Measurements from ENCODE around the gene GMDS. TPM values are rescaled to one million over a fixed set of nuclear protein-coding genes. Genes with fewer than 3 reads are reported as not detected.
A peak's percentile ranks its signal among the peaks of the same experiment; 100 is the strongest.

GMDS gene
- total RNA-seq, 2 experiments from 2014 or later, result 31.1 to 35.9 TPM

DNA sequence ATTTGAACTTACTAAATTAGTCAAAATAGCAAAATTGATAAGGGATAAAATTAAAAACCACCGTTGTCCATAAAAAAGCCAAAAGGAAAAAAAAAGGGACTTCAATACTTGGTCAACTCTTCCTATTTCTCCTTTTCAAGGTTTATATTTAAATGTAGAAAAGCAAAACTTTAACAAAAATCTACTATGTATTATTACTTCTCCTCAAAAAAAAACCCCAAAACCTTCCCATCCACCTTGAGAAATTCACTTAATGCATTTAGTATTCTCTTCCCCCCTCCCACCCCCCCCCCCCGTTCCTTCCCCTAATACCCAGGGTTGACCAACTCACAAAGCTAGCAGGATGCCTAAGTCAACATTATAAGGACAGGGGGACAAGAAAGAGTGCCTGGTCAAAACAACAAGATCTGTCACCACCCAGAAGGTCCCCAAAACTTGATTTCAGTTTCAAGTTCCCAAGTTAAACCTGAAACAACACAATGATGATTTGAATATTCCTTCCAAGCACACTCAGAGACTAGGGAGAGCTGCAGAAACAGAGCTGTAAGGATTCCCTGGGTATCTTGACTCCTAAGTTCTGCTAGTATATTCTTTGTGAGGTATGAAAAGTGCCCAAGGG, 14.6 kb downstream of the GMDS start:
- Mint-ChIP-seq H3K9me3 (no peaks in the 10 kb centered on the region), H3K27me3 (no peaks in the 10 kb centered on the region), H3K27ac (no peak overlapping the region), H3K36me3 (ENCODE audit: low read depth) (peaks cover 3% of the 10 kb centered on the region), H3K4me1 (peaks cover 28% of the 10 kb centered on the region), H3K4me3 (no peak overlapping the region)
- POLR2A ChIA-PET, result no interaction called here
- no peak for DNase-seq
- CTCF ChIA-PET, result interaction anchor here (1.1 kb wide), 2 partner anchors 8 to 21 kb away, joined by 3 to 5 read pairs; no protein-coding TSS in a partner anchor

DNA sequence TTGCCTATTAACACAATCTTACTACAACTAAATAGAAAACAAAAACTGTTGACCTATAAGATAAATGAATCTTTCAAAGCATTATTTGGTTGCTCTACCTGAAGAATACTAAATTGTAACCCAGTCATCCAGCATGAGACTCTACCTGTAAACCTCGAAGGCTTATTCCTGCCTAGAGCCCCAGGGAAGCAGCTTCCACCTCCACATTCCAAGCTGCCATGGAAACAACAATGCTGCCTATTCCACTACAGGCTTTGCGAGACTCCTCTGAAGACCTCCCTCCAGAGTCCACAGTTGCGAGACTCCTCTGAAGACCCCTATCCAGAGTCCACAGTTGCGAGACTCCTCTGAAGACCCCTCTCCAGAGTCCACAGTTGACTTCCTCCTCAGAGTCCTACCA, 15.7 kb downstream of the GMDS start:
- peaks cover 3% of the 10 kb centered on the region for H3K36me3 Mint-ChIP-seq (ENCODE audit: low read depth)
- H3K27ac Mint-ChIP-seq, result no peak overlapping the region
- no peak overlapping the region for H3K4me3 Mint-ChIP-seq
- H3K27me3 Mint-ChIP-seq, result no peaks in the 10 kb centered on the region
- ChIA-PET CTCF (no interaction called here), POLR2A (no interaction called here)
- peaks cover 28% of the 10 kb centered on the region for H3K4me1 Mint-ChIP-seq
- no peak for DNase-seq
- H3K9me3 Mint-ChIP-seq, result no peaks in the 10 kb centered on the region

DNA sequence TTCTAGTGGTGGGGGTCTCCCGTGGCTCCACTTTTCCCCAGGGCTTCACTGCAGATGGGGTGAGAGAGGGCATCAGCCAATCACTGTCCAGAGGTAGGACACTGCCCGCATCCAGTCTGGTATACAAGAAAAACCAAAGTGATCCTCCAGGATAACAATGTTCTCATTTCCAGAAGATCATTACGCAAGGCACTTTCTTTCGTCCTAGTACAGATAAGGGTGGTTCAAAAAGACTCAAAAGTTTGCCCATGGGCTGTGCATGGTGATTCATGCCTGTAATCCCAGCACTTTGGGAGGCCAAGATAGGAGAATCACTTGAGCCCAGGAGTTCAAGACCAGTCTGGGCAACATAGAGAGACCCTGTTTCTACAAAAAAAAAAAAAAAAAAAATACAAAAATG, 16.4 kb downstream of the GMDS start:
- no peak overlapping the region for H3K4me3 Mint-ChIP-seq
- no peaks in the 10 kb centered on the region for H3K27me3 Mint-ChIP-seq
- POLR2A ChIA-PET, result no interaction called here
- no peak for DNase-seq
- no peak overlapping the region for H3K27ac Mint-ChIP-seq
- peaks cover 3% of the 10 kb centered on the region for H3K36me3 Mint-ChIP-seq (ENCODE audit: low read depth)
- CTCF ChIA-PET, result interaction anchor here (1.2 kb wide), 1 partner anchor 42 kb away, joined by 3 read pairs; no protein-coding TSS in a partner anchor
- no peaks in the 10 kb centered on the region for H3K9me3 Mint-ChIP-seq
- H3K4me1 Mint-ChIP-seq, result peaks cover 28% of the 10 kb centered on the region

DNA sequence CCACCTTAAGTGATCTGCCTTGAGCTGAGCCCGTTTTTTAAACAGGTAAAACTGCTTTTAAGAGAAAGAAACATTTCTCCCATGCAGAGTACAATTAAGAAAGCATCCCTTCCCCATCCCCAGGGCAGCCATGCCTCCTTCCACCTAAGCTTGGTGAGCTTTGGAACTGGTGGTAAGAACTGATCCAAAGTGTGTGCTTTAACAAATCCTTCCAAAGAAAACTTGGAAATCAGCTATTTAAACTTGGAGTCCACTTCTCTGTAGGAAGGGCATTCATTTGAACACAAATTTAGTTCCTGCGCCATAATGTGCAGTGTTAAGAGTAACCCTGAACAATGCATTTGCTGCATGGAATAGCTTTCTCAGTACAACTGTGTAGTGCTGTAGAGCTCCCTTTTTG, 17.0 kb downstream of the GMDS start:
- H3K4me3 Mint-ChIP-seq, result no peak overlapping the region
- H3K36me3 Mint-ChIP-seq (ENCODE audit: low read depth), result peaks cover 3% of the 10 kb centered on the region
- H3K27ac Mint-ChIP-seq, result no peak overlapping the region
- no peak for DNase-seq
- CTCF ChIA-PET, result interaction anchor here (1.1 to 1.2 kb wide), 2 partner anchors 25 to 41 kb away, joined by 3 read pairs; no protein-coding TSS in a partner anchor
- no peaks in the 10 kb centered on the region for H3K27me3 Mint-ChIP-seq
- peaks cover 28% of the 10 kb centered on the region for H3K4me1 Mint-ChIP-seq
- H3K9me3 Mint-ChIP-seq, result no peaks in the 10 kb centered on the region
- POLR2A ChIA-PET, result no interaction called here

DNA sequence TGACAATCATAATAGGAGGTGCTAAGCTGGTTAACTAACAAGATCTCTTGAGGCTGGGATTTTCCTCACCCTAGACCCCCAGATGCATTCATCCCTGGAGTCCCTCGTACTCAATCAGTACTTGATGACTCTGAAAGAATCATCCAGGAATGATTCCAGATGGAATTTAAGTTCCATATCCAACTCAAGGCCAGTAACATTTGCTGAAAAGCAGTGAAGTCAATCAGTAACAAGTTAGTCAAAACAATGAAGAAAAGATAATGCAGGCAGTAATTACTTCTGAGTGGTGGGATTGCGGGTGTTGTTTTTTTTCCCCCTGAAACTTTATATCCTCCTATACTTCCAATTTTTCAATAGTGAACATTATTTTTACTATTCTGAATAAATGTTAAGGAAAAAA, 18.6 kb downstream of the GMDS start:
- Mint-ChIP-seq H3K27ac (no peak overlapping the region), H3K9me3 (no peaks in the 10 kb centered on the region), H3K4me3 (no peak overlapping the region), H3K36me3 (ENCODE audit: low read depth) (no peaks in the 10 kb centered on the region), H3K27me3 (no peaks in the 10 kb centered on the region), H3K4me1 (peaks cover 25% of the 10 kb centered on the region)
- POLR2A ChIA-PET, result no interaction called here
- no peak for DNase-seq
- CTCF ChIA-PET, result no interaction called here

DNA sequence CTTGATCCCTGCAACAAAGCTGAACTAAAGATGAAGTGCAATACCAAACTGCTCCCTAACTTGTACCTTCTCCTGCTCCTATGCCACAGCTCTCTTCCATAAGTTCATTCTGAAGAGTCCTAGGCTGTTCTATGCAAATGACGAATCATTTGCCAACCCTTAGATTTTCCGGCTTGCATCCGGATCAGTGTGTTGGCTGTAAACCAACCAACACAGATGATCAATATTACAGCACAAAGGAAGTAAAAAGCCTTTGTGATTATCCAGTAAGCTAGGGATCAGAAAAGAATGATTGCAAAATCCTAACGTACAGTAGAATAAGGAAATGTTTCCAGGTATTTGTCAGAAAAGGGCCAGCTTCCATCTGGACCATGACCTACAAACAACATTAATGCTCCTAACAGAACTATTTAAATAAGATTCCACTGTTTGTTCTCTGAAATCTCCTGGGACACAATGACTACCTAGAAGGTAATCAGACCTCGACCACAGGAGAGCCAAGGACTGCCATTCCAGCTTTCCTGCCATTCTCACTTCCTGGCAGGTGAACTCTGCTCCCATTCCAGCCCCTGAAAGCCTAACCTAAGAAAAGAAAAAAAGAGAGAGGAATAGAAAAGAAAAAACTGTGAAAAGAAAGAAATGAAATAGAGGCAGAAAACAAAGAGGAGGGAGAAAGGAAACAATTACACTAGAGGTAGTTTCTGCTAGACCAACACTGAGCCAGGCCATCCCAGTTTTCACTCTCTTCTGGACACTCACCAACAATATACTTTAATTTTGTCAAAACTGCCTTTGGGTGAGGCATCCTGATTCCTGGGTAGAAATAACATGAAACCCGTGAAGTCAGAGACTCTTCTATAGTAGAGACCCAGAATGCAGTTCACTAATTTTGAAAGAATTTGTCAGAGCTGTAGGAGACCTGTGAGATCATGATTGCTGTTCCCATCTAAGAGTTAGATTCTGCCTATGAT, 19.7 kb downstream of the GMDS start:
- Mint-ChIP-seq H3K4me1 (peaks cover 21% of the 10 kb centered on the region), H3K4me3 (no peak overlapping the region), H3K27ac (no peak overlapping the region), H3K27me3 (no peaks in the 10 kb centered on the region), H3K9me3 (no peaks in the 10 kb centered on the region), H3K36me3 (ENCODE audit: low read depth) (no peaks in the 10 kb centered on the region)
- ChIA-PET CTCF (interaction anchor here (0.6 to 1.0 kb wide), 3 partner anchors 7 to 1660 kb away, joined by 3 to 4 read pairs (median 3); no protein-coding TSS in a partner anchor), POLR2A (interaction anchor here (0.5 kb wide), 1 partner anchor 98 kb away, joined by 3 read pairs; no protein-coding TSS in a partner anchor)
- DNase-seq, result no peak

DNA sequence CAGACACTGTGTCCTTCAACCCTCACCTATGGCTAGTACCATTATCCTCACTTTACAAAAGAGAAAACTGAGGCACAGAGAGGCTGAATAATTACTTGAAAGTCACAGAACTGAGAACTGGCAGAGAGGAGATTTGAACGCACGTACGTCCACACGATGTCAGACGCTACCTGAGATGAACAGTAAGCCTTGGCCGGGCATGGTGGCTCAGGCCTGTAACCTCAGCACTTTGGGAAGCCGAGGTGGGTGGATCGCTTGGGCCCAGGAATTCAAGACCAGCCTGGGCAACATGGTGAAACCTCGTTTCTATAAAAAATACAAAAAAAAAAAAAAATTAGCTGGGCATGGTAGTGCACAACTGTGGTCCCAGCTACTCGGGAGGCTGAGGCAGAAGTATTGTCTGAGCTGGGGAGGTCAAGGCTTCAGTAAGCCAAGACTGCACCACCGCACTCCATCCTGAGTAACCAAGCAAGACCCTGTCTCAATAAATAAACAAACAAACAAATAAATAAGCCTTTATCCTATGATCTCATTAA, 20.5 kb downstream of the GMDS start:
- H3K36me3 Mint-ChIP-seq (ENCODE audit: low read depth), result no peaks in the 10 kb centered on the region
- ChIA-PET CTCF (interaction anchor here (0.6 to 1.0 kb wide), 3 partner anchors 8 to 1661 kb away, joined by 3 to 4 read pairs (median 3); no protein-coding TSS in a partner anchor), POLR2A (interaction anchor here (0.5 kb wide), 1 partner anchor 97 kb away, joined by 3 read pairs; no protein-coding TSS in a partner anchor)
- no peak for DNase-seq
- H3K9me3 Mint-ChIP-seq, result no peaks in the 10 kb centered on the region
- H3K4me1 Mint-ChIP-seq, result peaks cover 17% of the 10 kb centered on the region
- no peaks in the 10 kb centered on the region for H3K27me3 Mint-ChIP-seq
- H3K27ac Mint-ChIP-seq, result no peak overlapping the region
- no peak overlapping the region for H3K4me3 Mint-ChIP-seq

DNA sequence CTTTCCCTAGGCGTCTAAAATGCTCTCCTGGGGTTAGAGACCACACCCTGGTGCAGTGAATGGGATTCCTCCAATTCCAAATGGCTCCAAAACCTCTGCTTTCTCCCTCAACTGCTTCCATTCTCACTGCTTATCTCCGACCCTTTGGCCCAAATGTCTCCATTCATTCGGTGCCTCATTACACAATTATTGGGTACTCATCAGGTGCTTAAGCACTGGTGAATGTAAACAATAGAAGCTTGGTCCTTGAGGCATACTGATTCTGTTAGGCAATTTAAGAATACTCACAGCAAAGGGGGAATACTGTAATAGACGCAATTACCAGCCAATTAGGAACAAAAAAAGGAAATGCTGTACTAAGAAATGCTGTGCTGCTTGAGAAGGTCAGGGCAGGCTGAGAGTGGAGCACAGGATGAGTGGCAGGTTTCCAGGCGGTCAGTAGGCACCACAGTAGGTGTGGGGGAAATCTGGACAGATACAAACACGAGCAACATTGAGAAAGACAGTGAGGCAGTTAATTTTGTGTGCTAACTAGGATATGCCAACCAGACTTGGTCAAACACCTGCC, 23.0 kb downstream of the GMDS start:
- POLR2A ChIA-PET, result no interaction called here
- peak overlapping the region; percentile 91 for H3K27ac Mint-ChIP-seq
- H3K4me1 Mint-ChIP-seq, result peaks cover 22% of the 10 kb centered on the region
- no peak for DNase-seq
- peak overlapping the region; percentile 81 for H3K4me3 Mint-ChIP-seq
- no peaks in the 10 kb centered on the region for H3K27me3 Mint-ChIP-seq
- no peaks in the 10 kb centered on the region for H3K36me3 Mint-ChIP-seq (ENCODE audit: low read depth)
- CTCF ChIA-PET, result interaction anchor here (1.3 to 1.9 kb wide), 2 partner anchors 9 to 13 kb away, joined by 3 to 6 read pairs; no protein-coding TSS in a partner anchor
- H3K9me3 Mint-ChIP-seq, result no peaks in the 10 kb centered on the region

DNA sequence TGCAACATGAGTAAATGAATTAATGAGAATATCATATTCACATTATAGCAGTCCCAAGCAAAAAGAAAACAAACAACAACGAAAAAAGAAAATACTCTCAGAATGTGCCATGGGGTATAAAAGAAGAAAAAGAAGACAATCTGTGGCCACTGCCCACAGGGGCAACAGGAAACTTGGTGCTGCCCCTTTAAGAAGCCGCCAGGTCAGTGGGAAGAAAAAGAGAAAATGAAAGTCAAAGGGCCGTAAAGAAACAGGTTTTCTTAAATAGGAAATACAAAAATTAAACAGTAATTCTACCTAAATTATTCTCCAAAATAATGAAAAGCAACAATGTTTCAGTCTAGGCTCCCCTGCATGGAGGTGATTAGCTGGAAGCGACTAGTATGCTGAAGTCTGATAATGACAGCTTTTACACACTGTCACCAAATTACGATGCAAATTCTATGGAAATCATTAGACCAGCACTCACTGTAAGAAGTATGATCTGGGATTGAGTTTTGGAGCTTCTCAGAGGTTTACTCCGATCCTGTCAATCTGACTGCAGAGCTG, 23.6 kb downstream of the GMDS start:
- H3K4me3 Mint-ChIP-seq, result peak overlapping the region; percentile 81
- no peaks in the 10 kb centered on the region for H3K9me3 Mint-ChIP-seq
- peak overlapping the region; percentile 91 for H3K27ac Mint-ChIP-seq
- ChIA-PET POLR2A (no interaction called here), CTCF (interaction anchor here (1.3 to 1.9 kb wide), 2 partner anchors 9 to 12 kb away, joined by 3 to 6 read pairs; no protein-coding TSS in a partner anchor)
- H3K36me3 Mint-ChIP-seq (ENCODE audit: low read depth), result no peaks in the 10 kb centered on the region
- no peak for DNase-seq
- no peaks in the 10 kb centered on the region for H3K27me3 Mint-ChIP-seq
- H3K4me1 Mint-ChIP-seq, result peaks cover 22% of the 10 kb centered on the region

DNA sequence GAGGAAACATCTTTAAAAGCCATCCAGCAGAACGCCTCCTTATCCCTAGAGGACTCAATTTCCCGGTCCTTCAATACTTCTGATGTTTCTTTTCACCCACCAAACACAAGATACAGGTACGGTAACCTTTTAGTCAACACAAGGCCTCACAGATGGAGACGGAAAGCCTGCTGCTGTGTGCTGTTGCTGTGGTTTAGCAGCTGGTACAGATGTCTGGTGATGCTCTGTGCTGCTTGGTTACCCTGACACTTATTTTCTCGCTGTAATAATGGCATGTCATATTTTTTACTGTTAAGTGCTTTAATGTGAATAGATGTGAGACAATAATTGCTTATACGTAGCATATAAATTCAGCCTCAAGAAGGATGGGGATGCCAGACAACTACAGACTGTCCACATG, 25.3 kb downstream of the GMDS start:
- Mint-ChIP-seq H3K27ac (no peak overlapping the region), H3K27me3 (no peaks in the 10 kb centered on the region), H3K4me1 (peaks cover 22% of the 10 kb centered on the region), H3K36me3 (ENCODE audit: low read depth) (no peaks in the 10 kb centered on the region), H3K4me3 (no peak overlapping the region), H3K9me3 (no peaks in the 10 kb centered on the region)
- no peak for DNase-seq
- ChIA-PET CTCF (no interaction called here), POLR2A (no interaction called here)

DNA sequence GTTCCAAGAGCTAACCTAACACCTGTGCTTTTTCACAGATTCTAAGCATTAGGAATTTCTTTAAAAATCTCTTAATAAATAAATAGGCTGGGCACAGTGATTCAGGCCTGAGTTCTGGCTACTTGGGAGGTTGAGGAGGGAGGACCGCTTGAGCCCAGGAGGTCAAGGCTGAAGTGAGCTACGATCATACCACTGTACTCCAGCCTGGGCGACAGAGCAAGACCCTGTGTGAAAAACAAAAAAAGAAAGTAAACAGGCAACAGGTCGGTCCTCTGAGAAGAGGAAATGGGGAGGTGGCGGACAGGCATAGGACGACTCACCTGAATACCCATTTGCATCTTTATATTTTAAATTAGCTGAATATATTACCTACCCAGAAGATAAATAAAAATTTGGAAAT, 26.5 kb downstream of the GMDS start:
- Mint-ChIP-seq H3K27me3 (peaks cover 2% of the 10 kb centered on the region), H3K9me3 (no peaks in the 10 kb centered on the region), H3K4me3 (no peak overlapping the region), H3K4me1 (peaks cover 22% of the 10 kb centered on the region), H3K27ac (no peak overlapping the region), H3K36me3 (ENCODE audit: low read depth) (no peaks in the 10 kb centered on the region)
- no peak for DNase-seq
- POLR2A ChIA-PET, result no interaction called here
- CTCF ChIA-PET, result interaction anchor here (1.0 kb wide), 2 partner anchors 10 to 11 kb away, joined by 3 to 4 read pairs; no protein-coding TSS in a partner anchor

DNA sequence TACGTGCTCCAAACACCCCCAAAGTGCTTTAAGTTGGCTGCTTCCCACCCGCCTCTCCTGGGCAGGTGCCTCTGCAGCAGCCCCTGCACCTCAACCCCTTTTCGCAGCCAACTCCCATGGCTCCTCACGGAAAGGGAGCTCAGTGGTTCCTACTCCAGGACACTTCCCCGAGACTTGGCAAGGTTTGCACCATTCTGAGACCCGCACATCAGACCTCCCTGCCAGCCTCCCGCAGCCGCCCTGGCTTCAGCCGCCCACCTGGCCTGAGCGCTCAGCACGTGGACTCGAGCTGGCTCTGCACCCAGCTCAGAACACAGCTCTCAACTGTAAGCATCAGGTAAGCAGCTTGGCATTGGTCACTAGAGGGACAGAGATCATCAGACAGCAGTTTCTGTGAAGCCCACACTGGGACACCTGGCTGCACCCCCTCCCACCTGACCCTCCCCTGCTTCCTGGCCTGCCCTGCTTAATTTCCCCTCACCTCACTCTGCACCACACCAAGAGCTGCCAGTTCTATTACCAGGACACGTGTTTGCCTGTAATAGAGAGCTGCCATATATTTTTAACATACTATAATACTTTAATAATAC, 28.5 kb downstream of the GMDS start:
- DNase-seq, result no peak
- no peak overlapping the region for H3K27ac Mint-ChIP-seq
- ChIA-PET POLR2A (no interaction called here), CTCF (no interaction called here)
- H3K4me1 Mint-ChIP-seq, result peaks cover 14% of the 10 kb centered on the region
- H3K36me3 Mint-ChIP-seq (ENCODE audit: low read depth), result no peaks in the 10 kb centered on the region
- H3K4me3 Mint-ChIP-seq, result no peak overlapping the region
- H3K9me3 Mint-ChIP-seq, result no peaks in the 10 kb centered on the region
- H3K27me3 Mint-ChIP-seq, result peaks cover 2% of the 10 kb centered on the region
